HG03280 (cell line): Measurements from ENCODE around the gene COPB1.

Experiments used
- ATAC-seq: cut with Tn5 transposase; IDR thresholded peaks from one replicate; pipeline ENCODE4 v1.9.1; 2021; ENCODE audit warnings: mild to moderate bottlenecking, moderate library complexity; ENCODE audit not compliant: unreplicated experiment

COPB1 gene

DNA sequence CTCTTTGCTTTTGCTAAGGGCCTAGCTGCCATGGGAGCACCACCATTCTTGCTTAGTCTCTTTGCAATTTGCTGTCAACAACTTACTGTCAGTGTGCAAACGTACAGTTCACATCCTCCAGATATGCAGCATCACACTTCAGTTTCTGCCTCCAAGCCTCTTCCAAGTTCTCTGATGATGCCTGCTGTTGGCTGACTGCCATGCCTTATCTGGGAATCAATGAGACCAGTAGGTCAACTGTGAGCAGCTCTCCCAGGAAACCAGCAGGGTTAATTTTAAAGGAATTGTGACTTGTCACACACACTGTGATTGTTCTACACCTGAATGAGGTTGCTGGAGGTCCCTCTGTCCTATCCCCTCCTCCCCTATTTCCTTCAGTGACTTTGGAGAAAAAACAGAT lies 56.0 kb downstream of the COPB1 start:
- ATAC-seq, result no peak

DNA sequence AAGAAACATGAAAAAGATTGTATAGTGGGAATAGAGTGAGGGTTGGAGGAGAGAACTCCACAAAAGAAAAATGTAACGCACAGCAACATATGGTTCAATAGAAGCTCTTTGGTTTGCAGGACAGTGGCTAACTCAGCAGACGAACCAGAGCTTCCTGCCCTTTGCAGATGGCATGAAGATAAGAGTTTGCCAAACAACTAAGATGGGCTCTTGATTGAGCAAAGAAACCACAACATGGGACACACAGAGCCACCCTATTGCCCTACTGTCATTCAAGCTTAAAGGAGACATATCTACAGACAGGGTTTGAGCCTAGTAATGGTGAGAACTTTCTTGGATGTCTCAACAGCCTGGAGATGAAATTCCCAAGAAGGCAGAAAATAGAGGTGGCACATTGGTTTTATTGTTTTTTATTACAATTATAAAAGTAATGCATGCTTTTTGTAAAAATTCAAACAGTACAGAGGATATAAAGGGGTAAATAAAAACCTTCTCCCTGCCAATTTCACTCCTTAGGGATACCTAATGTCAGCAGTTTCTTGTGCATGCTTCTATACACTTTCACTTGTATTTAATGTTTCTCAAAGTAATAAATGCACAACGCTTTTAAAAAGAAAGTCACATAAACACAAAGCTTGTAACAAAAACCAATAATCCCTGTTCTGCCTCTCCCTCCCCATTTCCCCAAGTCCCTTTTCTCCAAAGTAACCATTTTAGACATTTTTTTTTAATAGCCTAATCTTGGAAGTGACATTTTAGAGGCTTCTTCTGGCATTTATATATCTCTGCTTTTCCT lies 63.7 kb downstream of the COPB1 start:
- ATAC-seq, result no peak

GRCh38 chr11:14425621-14426020 lies 74.0 kb downstream of the COPB1 start:
- ATAC-seq, result no peak

GRCh38 chr11:14424096-14424495 lies 75.5 kb downstream of the COPB1 start:
- ATAC-seq, result no peak

GRCh38 chr11:14423633-14424032 lies 76.0 kb downstream of the COPB1 start:
- ATAC-seq, result no peak

- no peak for ATAC-seq
These were observed 76.8 kb downstream of the COPB1 start for GRCh38 chr11:14422814-14423182.

GRCh38 chr11:14422052-14422813 lies 77.4 kb downstream of the COPB1 start:
- ATAC-seq, result no peak

DNA sequence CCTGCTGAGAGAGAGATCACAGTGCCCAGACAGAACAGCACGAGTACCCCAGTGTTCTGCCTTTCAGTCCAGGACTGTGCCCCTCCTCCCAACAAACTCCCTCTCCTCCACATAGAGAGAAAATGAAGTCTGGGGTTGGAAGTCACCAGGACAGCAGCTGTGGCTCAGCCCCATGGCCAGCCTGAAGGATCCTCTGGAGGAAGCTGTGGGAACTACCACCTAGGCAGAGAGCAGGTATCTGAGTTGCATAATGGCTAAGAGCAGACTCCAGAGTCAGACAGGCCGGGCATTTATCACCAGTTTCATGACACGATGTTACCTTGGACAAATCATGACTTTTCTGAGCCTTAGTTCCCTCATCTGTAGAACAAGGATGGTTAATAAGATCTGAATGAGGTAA lies 79.4 kb downstream of the COPB1 start:
- no peak for ATAC-seq

DNA sequence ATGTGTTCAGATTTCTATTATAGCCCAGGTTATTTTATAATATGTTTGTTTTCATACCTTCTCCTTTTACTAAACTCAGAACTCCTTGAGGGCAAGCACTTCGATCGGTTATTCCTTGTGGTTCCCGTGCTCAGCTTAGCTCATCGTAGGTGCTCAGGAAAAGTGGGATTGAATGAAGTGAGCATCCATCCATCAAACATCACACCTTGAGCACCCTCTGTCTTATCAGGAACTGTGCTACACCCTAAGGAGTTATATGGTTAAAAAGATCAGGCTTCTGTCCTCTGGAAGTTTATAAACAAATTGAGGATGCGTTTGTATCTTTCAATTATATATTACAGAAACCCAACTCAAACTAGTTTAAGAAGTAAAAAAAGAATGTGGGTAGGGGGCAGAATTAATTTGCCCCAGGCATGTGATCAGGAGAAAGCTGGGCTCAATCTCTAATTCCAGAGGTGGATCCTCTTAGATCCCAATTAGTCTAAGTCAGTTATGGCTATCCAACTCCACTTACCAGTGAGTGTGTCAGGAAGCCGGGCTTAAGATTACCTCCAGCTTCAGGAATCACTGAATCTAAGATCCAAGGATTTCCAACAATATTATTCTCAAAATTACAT lies 80.7 kb downstream of the COPB1 start:
- no peak for ATAC-seq

GRCh38 chr11:14417617-14418374 lies 81.8 kb downstream of the COPB1 start:
- no peak for ATAC-seq

- no peak for ATAC-seq
These were observed 82.4 kb downstream of the COPB1 start for GRCh38 chr11:14417186-14417585.

DNA sequence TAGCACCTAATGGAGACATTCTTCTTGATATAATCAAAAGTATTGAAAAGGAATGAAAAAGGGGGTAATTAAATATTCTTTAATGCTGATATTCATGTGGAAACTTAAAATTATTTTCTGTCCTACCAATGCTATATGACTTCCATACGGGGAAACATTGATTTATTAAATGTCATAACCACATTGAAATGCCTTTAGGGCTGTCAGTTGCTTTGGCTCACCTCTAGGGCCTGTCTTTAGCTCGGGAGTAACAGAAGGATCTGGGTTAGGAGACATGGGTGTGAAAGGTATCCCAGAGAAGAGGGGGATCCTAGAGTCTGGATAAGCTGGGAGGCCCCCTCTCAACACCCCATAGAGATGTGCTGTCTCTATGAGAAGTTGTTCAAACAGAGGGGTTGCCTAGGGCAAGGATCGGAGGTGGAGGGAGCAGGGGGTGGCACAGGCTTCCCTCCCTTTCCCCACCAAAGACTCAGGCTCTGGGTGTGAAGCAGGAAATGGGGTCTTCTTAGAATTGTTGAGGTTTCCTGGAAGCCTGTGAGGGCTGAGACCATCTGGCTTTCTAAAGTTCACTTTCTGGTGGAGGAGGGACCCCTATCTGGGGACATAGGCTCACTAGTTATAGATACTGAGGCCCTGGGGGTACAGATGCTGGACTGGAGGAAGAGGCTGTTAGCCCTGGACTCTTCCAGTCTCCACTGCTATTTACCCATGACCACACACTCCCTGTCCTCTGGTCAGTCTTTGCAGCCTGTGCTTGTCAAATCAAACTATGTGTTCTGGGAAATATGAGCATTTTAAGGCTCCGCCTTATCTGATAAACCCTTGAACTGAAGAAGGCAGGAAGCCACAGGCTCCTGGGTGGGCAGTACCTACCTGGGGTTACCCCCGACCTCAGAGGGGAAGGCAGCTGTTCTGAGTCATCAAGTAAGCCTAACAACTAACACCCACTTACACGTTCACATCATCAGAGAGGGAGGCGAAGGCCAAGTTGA lies 84.8 kb downstream of the COPB1 start:
- no peak for ATAC-seq

GRCh38 chr11:14413307-14414069 lies 86.1 kb downstream of the COPB1 start:
- no peak for ATAC-seq

DNA sequence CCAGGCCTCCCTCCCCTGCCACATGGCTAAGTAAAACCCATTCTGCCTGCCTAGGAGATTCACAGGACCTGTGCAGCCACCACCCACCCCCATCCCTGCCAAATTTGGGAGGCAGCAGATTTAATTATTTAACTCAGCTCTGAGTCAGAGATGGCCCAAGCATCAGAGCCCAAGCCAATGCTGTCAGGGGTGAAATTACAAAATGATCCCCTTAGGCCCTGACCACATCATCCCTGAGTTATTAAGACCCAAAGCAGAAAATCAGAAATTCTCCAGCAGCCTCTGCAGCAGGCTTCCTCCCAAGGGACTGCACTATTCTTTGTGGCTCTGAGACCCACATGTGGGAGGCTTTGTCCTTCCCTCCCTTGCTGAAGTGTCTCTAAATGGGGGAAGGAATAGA lies 87.8 kb downstream of the COPB1 start:
- ATAC-seq, result no peak

- no peak for ATAC-seq
These were observed 89.7 kb downstream of the COPB1 start for GRCh38 chr11:14409891-14410290.

DNA sequence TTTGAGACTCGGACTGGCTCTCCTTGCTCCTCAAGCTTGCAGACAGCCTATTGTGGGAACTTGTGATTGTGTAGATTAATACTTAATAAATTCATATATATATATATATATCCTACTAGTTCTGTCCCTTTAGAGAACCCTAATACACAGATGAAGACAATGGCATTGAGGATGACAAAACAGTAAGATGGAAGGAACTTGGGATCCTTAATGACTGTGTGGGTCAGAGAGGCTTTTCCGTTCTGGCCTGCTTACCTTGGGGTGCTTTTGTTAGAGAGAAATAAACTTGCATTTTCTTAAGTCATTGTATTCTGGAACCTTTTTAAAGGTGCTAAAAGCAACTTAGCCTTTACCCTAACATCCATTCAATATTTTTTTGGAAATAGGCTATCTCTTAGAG lies 91.0 kb downstream of the COPB1 start:
- no peak for ATAC-seq
